HL-60 (cell line): Measurements from ENCODE around the gene CSMD2.

Experiments
- CTCF ChIP-seq: IDR thresholded peaks from one replicate; pipeline ENCODE4 v1.5.1; 2011; ENCODE audit warnings: low read length, control low read depth, inconsistent platforms; ENCODE audit not compliant: insufficient read depth
- GABPA ChIP-seq: IDR thresholded peaks from 2 replicates; pipeline ENCODE4 v1.6.1; 2012; ENCODE audit warnings: low read depth
- POLR2AphosphoS5 ChIP-seq: IDR thresholded peaks from 2 replicates; pipeline ENCODE4 v1.6.1; 2012; ENCODE audit warnings: low read depth
- REST ChIP-seq: IDR thresholded peaks from 2 replicates; pipeline ENCODE4 v1.6.1; 2012; ENCODE audit warnings: low read depth; ENCODE audit not compliant: insufficient replicate concordance
- SPI1 ChIP-seq: IDR thresholded peaks from 2 replicates; pipeline ENCODE4 v1.6.1; 2012; ENCODE audit warnings: low read depth, mild to moderate bottlenecking, borderline replicate concordance

- TF ChIP-seq CTCF (no peak), POLR2AphosphoS5 (no peak), REST (no peak), GABPA (no peak), SPI1 (no peak)
Measured at GRCh38 chr1:33497410-33497809, 667.6 kb downstream of the CSMD2 start.
